Mononuclear cell (primary cell): ENCODE data around the gene FZD7. TPM values are rescaled to one million over a fixed set of nuclear protein-coding genes. Genes with fewer than 3 reads are reported as not detected.

ENCODE experiments used
- total RNA-seq: library from RNA; depleted of rRNA; stranded (reverse); fragments of >200 nt; gene quantifications from one replicate; pipeline ENCODE4 v1.2.3, GENCODE V29; 2012

FZD7 gene
- total RNA-seq, 1 donor, result 0.63 TPM

Other genes starting within 250 kb of the FZD7 start
- gene CDK15, start 227.3 kb upstream of the FZD7 start, total RNA-seq, result not detected
- not detected for gene KIAA2012, start 39.4 kb downstream of the FZD7 start, total RNA-seq
- gene SUMO1, start 204.7 kb downstream of the FZD7 start, total RNA-seq, result 100 TPM
- gene NOP58, start 231.9 kb downstream of the FZD7 start, total RNA-seq, result 336 TPM